Medulla oblongata (tissue), 1 donor: ENCODE measurements around the gene RAP1GAP2.

Experiments used
- DNase-seq: peaks from one replicate; pipeline ENCODE4 v3.0.0-alpha.2; 2015; ENCODE audit errors: extremely low spot score

RAP1GAP2 gene

DNA sequence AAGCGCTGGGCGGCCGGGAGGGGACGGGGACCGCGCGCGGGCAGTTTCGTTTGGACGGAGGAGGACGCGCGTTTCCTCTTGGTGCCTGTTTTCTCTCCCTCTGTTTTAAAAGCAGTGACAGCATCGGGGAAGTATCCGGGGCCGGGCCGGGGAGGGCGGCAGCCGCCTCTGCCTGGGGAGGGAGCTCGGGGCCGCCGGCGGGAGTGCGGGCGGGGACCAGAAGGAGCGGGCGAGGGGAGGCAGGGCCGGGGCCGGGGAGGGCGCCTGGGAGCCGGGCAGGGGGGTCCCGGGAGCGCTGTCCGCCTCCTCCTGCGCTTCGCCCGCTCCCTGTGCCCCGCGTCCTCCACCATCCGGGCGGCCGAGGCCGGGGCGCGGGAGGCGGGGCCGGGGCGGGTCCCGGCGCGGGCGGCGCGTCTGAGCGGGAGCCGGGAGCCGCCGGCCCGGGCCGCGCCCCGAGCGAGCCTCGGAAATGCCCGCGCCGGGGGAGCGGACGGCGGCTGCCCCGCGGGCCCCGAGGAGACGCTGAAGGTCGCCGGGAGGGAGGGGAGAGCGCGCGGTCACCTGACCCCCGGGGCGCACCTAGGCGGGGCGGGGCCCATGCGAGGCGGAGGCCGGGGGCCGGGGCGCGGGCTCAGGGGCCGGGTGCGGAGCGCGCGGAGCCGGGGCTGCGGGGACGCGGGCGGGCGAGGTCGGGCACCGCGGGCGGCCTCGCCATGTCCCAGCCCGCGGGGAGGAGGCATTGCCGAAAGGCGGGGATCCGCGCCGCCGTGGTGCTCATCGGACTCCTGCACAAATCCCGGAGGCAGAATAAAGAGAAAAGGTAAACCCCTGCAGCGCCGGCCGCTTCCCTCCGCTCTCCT lies 57.3 kb downstream of the RAP1GAP2 start:
- DNase-seq, result no peak

DNA sequence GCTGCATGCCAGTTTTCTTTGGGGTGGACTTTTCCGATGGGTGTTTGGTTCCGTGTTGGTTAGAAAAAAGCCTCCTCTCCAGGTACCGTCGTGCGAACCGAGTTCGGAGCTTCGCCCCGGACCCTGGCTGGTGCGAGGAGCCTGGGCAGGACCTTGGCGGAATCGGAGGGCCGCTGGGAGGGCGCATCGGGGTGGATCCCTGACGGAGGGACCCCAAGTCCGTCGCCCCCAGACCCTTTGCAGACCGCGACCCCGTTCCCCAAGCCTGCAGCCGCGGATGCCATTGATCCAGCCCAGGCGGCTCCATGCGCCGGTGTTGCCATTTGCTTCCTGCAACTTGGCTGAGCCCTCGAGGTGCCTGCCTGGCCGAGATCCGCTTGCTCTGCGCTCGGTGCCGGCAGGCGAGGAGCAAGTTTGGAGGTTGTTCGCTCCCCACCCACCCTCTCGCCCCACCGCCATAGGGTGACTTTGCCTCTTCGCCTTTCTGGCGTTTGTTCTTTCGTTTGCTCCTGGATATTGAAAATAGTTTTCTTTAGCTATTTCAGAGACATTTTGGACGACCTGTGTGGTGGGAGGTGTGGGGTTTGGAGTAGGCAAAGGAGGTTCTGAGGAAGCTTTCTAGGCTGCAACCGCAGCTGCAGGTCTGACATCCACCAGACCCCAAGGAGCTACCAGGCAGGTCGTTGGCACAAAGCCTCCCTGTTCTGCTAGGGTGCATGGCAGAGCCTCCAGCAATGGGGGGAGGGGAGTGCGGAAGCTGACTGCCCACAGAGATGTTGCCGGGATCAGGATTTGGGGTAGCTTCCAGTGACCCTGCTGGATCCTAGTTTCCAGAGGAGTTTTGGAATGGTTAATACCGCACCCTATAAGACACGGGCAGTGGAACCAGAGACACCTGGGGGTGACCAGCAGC lies 58.2 kb downstream of the RAP1GAP2 start:
- DNase-seq, result no peak

DNA sequence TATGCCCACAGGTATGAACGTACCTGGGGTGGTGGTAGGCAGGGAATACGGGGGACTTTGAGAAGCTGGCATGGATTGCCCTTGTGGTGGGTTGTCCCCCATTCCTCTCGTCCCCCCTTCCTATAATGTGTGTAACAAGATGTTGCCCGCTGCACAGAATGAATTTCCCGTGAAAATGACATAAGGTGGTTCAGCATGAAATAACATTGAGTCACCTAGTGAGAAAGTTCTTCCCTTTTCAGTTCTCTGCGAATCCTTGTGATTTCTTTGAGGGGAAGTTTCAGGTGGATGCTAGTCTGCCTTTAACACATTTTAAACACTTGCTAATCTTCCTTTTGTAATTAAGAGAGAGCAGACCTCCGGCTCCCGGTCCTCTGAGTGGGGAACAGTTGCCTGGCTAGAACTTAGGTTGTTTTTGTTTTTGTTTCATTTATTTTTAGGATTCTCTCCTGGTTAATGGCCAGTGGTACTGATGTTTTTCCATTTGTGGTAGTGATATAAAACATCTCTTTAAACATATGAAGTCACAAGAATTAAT lies 58.9 kb downstream of the RAP1GAP2 start:
- no peak for DNase-seq

DNA sequence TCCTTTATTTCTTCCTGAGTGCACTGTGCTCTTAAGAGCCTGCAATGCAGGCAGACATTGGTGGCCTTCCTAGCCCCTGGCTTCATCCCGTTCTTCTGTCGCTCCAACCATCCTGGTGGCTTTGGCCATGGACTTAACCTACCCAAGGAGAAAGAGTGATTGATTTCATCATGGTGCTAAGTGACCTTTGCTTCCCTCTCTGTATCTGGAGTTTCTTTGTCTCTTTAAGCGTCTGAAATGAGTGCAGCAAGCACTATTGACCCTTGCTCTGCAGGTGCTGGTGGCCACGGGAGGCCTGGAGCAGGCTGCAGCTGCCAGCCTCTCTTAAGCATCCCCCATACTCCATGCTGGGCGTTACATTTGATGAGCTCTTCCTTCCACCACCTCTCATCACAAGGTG lies 60.5 kb downstream of the RAP1GAP2 start:
- no peak for DNase-seq

DNA sequence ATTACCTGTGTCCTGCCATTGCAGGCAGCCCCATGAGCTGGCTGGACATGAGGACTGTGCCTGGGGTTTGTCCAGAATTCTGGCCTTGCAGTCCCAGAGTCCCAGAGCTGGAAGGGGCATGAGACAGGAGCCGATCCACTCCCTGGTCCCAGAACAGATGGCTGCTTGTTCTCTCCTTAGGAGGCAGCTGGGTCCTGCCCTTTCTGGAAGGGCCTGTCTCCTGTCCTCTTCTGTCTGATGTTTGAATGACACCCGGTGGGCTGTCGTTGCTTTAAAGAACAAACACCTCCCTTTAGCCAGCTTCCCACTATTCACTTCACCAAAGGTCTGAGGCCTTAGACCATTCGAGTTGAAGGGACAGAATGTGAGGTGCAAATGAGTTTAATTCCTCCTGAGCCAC lies 63.8 kb downstream of the RAP1GAP2 start:
- DNase-seq, result no peak

DNA sequence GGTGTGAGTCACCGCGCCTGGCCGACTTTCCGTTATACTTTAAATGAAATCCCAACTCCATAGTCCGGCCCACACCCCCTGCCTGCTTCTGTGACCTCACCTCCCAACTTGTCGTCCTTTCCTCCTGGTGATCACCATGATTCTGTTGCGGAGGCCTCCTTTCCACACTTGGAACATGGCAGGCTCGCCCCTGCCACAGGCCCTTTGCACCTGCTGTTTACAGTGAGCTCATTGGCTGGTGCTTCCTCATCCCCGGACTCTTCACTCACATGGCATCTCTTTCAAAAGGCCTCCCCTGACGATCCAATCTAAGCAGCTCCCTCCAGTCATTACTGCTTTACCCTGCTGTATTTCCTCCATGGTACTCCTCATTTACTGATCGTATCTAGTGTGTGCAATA lies 64.6 kb downstream of the RAP1GAP2 start:
- DNase-seq, result no peak

DNA sequence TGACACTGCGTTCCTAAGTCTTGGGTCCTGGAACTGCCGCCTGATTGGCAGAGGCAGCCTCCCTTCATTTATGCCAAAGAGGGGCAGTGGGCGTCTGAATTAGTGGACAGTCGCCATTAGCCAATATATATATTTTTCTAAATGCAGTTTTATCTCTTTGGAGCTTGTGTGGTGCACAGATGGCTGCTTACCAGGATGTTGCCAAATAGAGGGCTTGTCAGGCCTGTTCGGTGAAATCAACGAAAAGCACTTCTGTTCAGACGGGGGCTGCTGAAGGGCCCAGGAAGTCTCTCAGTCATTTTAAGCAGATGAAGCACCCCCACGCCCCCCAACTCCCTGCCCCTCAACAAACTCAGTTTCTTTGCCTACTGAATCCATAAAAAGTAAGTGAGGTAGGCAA lies 66.0 kb downstream of the RAP1GAP2 start:
- no peak for DNase-seq

DNA sequence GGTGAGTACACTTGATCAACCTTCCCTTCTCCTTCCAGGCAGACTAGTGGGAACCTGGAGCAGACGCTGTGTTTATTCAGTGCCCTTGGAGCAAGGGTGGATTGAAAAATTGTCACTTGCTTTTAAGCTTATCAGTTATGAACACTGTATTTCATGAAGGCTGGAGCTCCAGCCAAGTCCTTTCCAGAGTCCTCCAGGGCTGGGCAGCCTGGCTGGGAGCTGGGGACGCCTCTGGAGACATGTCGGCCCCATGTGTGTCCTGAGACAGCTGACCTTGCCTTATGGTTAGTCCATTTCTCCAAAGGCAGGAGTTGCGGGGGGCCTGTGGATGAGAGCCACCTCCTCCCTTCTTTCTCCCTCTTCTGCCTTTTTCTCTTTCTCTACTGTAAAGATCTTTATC lies 67.0 kb downstream of the RAP1GAP2 start:
- no peak for DNase-seq

DNA sequence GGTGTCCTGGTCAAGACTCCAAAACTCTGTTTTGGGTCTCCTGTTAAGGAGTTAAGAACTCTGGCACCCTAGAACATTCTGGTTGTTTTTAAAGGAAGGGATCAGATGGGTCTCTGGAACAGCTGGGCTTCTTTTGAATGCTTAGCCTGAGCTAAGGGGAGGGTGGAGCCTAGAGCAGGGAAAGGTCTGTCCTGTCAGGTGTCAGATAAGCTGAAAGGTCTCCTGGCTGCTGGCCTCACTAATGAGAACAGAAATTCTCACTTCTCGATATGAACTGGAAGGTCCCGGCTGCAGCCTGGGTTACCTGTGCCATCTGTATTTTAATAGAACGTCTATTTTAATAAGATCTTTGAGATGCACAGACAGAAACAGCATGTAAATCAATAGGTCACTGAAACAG lies 69.0 kb downstream of the RAP1GAP2 start:
- no peak for DNase-seq

DNA sequence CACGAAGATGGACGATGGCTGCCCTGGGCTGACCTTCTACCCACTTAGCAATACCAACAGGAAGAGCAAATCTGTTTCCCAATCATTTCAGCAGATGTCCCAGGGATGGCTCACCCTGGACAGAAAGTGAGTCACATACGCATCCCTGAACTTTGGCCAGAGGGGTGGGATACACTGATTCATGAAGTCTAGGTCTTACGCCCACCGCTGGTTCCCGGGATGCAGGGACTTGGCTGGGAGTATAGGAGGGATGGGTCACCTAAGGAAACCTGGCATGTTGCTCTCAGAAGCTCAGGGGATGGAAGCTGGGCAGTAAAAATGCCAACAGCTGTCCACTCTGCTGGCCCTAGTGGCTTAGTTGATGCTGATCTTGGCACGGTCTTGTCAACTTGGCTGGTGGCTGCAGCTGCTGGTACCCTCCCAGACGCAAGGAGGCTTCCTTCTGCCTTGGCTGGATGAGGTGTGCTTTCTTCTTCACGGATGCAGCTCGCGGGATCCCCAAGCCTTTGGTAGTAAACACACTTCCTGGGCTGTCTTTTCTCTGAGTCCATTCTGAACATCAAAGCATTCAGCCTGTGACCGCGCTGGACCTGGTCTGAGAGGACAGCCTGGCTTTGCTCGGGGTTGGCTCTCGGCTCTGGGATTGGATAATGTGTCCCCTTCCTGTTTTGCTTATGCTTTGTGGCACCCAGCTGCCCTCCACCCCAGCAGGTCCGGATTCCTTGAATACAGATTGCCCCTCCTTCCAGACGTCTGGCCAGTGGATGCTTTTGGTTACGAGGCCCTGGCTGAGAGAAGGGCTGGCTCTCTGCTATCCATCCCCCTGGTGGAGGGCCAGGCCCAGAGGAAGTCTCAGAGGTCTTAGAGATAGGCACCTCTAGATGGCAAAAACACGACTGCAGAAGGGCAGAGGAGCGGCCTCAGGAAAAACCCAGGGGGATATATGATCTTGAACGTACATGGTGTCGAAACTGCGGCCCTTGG lies 71.5 kb downstream of the RAP1GAP2 start:
- no peak for DNase-seq

DNA sequence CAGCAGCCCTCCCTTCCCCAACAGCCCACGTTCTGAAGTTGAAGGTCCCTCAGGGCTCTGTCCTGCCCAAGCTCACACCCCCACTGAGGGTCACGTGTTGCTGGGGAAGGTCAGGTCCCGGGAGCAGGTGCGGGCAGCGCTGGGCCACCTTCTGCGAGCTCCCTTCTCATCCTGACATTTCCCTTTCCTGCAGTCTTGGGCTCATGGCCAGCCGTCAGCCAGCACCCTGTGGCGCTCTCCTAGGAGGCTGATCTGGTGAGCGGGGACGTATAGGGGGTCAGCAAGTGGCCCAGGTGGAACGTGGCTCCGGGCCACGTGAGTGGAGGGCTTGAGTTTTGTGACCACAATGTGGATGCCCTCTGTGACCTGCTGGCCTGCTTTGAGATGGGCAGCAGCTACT lies 73.4 kb downstream of the RAP1GAP2 start:
- DNase-seq, result no peak

DNA sequence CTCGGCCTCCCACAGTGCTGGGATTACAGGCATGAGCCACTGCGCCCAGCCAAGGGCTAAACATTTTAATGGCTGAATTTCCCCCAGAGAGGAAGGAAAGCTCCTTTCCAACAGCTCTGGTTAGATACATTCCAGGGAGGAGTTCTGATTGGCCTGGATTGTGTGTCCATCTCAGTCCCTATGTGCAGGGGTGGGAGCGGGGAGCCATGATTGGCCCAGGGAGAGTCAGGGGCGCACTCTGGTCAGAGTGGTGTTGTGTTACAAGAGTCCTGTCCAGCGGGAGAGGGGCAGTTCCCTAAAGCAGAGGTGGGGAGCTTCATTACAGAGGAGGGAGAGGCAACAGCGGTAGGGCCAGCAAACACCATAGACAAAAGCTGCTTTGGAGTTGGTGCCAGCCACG lies 75.0 kb downstream of the RAP1GAP2 start:
- DNase-seq, result no peak

DNA sequence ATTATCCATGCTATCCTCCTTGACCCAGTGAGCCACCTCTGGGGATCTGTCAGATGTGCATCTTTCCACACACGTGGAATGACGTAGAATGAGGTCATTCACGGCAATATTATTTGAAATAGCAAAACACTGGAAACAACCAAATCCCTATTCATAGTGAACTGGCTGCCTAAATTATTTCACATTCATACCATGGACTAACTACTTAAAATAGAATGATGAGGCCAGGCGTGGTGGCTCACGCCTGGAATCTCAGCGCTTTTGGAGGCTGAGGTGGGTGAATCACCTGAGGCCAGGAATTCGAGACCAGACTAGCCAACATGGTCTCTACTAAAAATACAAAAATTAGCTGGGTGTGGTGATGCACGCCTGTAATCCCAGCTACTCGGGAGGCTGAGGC lies 75.5 kb downstream of the RAP1GAP2 start:
- DNase-seq, result no peak

DNA sequence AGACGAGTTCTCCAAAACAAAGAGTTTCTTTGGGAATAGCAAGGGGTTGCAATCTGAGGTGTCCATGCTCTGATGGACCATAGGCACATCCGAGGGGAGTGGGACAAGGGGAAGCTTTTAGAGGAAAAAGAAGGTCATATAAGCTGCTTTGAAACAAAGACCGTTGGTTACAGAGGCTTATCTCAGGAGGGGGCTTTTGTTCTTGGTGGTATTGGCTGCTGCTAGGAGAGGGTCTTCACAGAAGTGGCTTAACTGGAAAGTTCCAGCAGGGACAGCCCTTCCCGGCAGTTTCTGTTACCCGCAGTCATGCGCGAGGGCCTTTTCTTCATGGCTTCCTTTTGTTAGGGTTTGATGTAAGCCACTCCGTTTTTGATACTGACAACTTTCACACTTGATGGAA lies 76.0 kb downstream of the RAP1GAP2 start:
- DNase-seq, result no peak

DNA sequence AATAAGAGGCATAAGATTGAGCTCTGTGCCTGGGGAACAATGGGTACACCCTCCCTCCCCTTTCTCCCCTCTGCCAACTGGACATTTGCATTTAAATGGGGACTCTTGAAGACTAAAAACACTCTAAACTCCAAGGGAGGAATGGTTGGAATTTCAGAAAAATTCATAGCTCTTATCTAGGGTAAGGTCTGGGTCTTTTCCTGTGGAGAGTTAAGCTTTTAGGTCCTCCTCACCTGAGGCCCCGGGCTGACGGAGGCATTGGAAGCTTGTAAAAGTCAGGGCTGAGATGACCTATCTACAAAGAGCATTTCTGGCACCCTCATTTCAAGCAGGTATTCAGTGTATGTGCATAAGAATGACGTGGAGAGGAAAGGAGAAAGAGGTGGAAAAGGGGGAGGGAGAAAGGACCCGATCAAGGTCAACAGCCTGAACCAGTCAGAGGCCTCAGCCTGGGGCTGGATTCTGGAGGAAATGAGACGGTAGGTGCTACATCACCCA lies 78.0 kb downstream of the RAP1GAP2 start:
- no peak for DNase-seq

DNA sequence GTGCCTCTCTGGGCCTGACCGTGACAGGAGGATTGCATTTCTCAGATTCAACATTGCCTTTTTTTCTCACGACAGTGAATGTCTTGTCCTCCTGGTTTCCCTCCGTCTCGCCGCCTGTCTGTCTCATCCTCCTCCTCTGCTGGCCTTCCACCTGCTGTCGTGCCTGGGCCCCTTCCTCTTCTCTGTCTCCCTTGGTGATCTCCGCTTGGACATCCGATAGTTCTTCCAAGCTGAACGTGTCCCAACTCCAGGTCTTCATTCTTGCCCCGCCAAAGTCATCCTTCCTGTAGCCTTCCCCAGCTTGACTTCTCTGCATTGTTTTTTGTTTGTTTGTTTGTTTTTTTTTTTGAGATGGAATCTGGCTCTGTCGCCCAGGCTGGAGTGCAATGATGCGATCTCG lies 79.4 kb downstream of the RAP1GAP2 start:
- no peak for DNase-seq

DNA sequence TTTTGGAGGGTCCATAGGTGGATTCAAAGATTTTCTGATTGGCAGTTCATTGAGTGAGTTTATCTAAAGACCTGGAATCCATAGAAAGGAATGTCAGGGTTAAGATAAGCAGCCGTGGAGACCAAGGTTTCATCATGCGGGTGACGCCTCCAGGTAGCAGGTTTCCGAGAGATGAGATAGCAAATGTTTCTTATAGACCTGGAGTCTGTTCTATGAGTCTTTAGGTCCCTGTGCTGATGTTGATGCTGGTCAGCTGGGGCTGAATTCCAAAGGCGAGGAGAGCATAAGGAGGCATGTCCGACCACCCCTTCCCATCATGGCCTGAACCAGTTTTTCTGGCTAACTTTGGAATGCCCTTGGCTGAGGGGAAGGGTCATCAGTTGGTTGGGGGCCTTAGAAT lies 80.2 kb downstream of the RAP1GAP2 start:
- no peak for DNase-seq

DNA sequence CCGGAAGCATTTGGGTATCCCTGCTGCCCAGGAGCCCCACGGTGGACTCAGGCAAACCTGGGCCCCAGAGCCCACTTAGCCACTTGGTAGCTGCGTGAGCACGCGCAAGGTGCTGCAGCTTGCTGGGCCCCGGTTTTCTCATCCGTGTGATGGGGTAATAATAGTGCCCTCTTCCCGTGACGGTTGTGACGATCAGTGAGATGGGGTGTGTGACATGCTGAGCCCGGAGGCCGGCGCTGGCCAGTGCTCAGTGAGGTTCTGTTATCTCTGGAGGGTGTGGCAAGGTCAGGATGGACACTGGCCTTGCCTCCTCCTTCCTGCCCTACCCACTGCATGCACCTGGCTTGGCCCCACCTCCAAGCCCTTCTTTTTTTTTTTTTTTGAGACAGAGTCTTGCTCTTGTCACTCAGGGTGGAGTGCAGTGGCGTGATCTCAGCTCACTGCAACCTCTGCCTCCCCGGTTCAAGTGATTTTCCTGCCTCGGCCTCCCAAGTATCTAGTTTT lies 82.6 kb downstream of the RAP1GAP2 start:
- no peak for DNase-seq

DNA sequence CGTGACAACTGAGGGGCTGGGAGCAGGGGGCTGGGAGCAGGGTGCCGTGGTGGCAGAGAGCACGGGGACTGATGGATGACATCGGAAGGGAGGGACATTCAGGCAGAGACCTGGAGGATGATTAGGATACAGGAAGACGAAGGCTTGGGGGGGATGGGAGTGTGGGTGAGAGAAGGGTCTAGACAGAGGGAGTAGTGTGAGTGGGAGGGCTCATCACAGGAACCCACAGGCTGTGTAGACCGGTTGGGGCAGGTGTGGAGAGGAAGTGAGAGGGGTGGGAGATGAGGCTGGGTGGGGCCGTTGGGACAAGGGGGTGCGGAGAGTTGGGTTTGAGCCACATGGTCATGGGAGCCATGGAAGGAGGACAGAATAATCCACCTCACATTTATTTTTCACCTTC lies 83.8 kb downstream of the RAP1GAP2 start:
- DNase-seq, result no peak

DNA sequence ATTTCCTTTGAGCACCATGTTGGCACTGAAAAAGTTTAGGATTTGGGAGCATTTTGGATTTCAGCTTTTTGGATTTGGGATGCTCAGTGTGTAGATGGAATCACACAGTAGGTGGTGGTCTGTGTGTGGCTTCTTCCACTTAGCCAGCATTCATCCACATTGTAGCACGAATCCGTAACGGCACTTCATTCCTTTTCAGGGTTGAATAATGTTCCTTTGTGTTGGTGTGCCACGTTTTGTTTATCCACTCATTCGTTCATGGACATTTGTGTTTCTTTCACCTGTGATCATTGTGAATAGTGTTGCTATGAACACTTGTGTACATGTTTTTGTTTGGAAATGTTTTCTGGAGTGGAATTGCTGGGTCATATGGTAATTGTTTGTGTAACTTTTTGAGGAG lies 85.1 kb downstream of the RAP1GAP2 start:
- no peak for DNase-seq
